ENCODE data around the gene LPAR3.

GRCh38 chr1:84823991-84824390 lies 69.0 kb downstream of the LPAR3 start:
- TF ChIP-seq YY1 (IDR thresholded peaks at IDR 0.05; ENCODE audit: insufficient read depth, insufficient read length), result no peak
- TF ChIP-seq ZNF274 (IDR thresholded peaks at IDR 0.05; ENCODE audit: low read depth, low read length), result no peak

Measured in NT2/D1 (cell line).